Measurements from ENCODE around the gene STX2. TPM values are rescaled to one million over a fixed set of nuclear protein-coding genes. Genes with fewer than 3 reads are reported as not detected.
A peak's percentile ranks its signal among the peaks of the same experiment; 100 is the strongest.
"Not testable (repeated sequence)": the region's sequence is repeated elsewhere in the genome, so short reads cannot be mapped to it uniquely, and the experiment has no call there.

STX2 gene
- total RNA-seq, 1 donor from 2014 or later: 17.4 TPM

DNA sequence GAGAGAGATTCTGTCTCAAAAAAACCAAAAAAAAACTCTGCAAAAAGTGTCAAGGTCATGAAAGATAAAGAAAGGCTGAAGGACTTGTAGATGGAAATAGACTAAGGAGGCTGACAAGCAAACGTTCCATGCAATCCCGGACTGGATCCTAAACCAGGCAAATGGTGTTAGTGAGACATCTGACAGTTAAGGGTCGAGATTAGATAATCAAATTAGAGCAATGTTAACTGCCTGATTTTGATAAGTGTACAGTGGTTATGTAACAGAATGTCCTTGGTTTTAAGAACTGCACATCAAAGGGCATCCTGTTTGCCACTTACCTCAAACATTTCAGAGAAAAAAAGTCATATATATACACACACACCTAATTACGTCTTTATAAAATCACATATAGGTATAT lies 29.4 kb upstream of the STX2 start:
- no peak overlapping the region for H3K27ac Mint-ChIP-seq (ENCODE audit: unreplicated experiment)
- no peaks in the 10 kb centered on the region for H3K9me3 Mint-ChIP-seq (ENCODE audit: unreplicated experiment)
- peaks cover 8% of the 10 kb centered on the region for H3K36me3 Mint-ChIP-seq (ENCODE audit: low read depth, unreplicated experiment)
- H3K27me3 Mint-ChIP-seq (ENCODE audit: unreplicated experiment): peaks cover 9% of the 10 kb centered on the region
- TF ChIP-seq, protein P1, sequence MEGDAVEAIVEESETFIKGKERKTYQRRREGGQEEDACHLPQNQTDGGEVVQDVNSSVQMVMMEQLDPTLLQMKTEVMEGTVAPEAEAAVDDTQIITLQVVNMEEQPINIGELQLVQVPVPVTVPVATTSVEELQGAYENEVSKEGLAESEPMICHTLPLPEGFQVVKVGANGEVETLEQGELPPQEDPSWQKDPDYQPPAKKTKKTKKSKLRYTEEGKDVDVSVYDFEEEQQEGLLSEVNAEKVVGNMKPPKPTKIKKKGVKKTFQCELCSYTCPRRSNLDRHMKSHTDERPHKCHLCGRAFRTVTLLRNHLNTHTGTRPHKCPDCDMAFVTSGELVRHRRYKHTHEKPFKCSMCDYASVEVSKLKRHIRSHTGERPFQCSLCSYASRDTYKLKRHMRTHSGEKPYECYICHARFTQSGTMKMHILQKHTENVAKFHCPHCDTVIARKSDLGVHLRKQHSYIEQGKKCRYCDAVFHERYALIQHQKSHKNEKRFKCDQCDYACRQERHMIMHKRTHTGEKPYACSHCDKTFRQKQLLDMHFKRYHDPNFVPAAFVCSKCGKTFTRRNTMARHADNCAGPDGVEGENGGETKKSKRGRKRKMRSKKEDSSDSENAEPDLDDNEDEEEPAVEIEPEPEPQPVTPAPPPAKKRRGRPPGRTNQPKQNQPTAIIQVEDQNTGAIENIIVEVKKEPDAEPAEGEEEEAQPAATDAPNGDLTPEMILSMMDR (IDR thresholded peaks at IDR 0.05; ENCODE audit: unreplicated experiment): no peak
- DNase-seq (ENCODE audit: low spot score): no peak
- peaks cover 8% of the 10 kb centered on the region for H3K4me1 Mint-ChIP-seq (ENCODE audit: unreplicated experiment)
- no peak overlapping the region for H3K4me3 Mint-ChIP-seq (ENCODE audit: unreplicated experiment)

DNA sequence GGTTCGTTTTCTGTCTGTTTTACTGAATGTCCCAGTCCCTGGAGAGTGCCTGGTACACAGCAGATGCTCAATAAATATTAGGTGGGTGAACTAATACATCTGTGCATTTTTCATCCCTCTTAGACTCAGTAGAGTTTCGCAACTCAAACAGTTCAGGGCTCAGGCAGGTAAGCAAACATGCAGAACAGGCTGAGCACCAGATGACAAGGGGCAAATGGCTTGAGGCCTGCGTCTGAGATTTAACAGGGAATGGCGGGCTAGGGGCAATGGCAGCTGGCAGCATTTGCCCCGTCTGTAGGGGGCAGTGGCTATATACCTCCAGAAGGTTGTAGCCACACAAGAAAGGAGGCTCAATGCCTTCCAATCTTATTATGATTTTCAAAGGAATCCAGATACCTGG lies 24.2 kb upstream of the STX2 start:
- H3K9me3 Mint-ChIP-seq (ENCODE audit: unreplicated experiment): no peaks in the 10 kb centered on the region
- H3K27me3 Mint-ChIP-seq (ENCODE audit: unreplicated experiment): peaks cover 1% of the 10 kb centered on the region
- TF ChIP-seq, protein P1 (IDR thresholded peaks at IDR 0.05; ENCODE audit: unreplicated experiment): peak; percentile 16
- no peaks in the 10 kb centered on the region for H3K4me1 Mint-ChIP-seq (ENCODE audit: unreplicated experiment)
- no peaks in the 10 kb centered on the region for H3K36me3 Mint-ChIP-seq (ENCODE audit: low read depth, unreplicated experiment)
- H3K27ac Mint-ChIP-seq (ENCODE audit: unreplicated experiment): no peak overlapping the region
- DNase-seq (ENCODE audit: low spot score): no peak
- H3K4me3 Mint-ChIP-seq (ENCODE audit: unreplicated experiment): peak overlapping the region; percentile 65

DNA sequence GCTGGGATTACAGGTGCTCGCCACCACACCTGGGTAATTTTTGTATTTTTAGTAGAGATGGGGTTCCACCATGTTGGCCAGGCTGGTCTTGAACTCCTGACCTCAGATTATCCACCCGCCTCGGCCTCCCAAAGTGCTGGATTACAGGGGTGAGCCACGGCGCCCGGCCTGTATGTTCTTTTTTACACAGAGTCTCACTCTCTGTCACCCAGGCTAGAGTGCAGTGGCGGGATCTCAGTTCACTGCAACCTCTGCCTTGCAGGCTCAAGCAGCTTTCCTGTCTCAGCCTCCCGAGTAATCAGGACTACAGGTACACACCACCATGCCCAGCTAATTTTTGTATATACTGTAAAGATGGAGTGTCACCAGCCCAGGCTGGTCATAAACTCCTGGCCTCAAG lies 23.7 kb upstream of the STX2 start:
- H3K4me1 Mint-ChIP-seq (ENCODE audit: unreplicated experiment); H3K27me3 Mint-ChIP-seq (ENCODE audit: unreplicated experiment); H3K4me3 Mint-ChIP-seq (ENCODE audit: unreplicated experiment); H3K9me3 Mint-ChIP-seq (ENCODE audit: unreplicated experiment); DNase-seq (ENCODE audit: low spot score); H3K27ac Mint-ChIP-seq (ENCODE audit: unreplicated experiment); H3K36me3 Mint-ChIP-seq (ENCODE audit: low read depth, unreplicated experiment): not testable (repeated sequence)

DNA sequence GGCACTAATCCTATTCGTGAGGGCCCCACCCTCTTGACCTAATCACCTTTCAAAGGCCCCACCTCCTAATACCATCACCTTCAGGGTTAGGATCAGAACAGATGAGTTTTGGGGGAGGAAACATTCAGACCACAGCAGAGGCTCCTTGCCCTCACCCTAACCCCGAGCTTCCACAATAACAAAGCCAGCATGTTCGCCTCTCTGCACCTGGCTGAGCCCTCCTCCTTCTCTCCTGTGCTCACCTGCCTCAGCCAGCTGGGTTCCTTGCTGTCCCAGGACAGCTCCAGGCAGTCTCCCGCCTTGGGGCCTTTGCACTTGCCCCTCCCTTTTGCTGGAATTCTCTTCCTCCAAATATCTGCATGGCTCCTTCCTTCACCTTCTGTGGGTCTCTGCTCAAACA lies 23.1 kb upstream of the STX2 start:
- H3K9me3 Mint-ChIP-seq (ENCODE audit: unreplicated experiment): peaks cover under 1% of the 10 kb centered on the region
- H3K4me1 Mint-ChIP-seq (ENCODE audit: unreplicated experiment): no peaks in the 10 kb centered on the region
- no peak for DNase-seq (ENCODE audit: low spot score)
- peaks cover 1% of the 10 kb centered on the region for H3K27me3 Mint-ChIP-seq (ENCODE audit: unreplicated experiment)
- no peak overlapping the region for H3K27ac Mint-ChIP-seq (ENCODE audit: unreplicated experiment)
- H3K4me3 Mint-ChIP-seq (ENCODE audit: unreplicated experiment): no peak overlapping the region
- TF ChIP-seq, protein P1 (IDR thresholded peaks at IDR 0.05; ENCODE audit: unreplicated experiment): no peak
- H3K36me3 Mint-ChIP-seq (ENCODE audit: low read depth, unreplicated experiment): no peaks in the 10 kb centered on the region

DNA sequence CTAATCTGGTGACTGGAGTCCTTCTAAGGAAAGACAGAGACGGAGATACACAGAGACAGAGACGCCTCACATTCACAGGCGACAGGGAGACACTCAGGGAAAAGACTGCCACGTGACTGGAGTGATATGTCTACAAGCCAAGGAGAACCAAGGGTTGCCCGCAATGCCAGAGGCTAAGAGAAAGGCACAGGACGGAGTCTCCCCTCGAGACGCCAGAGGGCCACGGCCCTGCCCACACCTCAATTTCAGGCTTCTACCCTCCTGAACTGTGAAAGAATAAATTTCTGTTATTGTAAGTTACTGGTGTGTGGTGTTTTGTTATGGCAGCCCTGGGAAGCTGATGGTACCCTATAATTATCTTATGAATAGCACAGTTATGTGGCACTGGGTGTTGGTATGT lies 21.3 kb upstream of the STX2 start:
- no peaks in the 10 kb centered on the region for H3K36me3 Mint-ChIP-seq (ENCODE audit: low read depth, unreplicated experiment)
- no peaks in the 10 kb centered on the region for H3K4me1 Mint-ChIP-seq (ENCODE audit: unreplicated experiment)
- TF ChIP-seq, protein P1 (IDR thresholded peaks at IDR 0.05; ENCODE audit: unreplicated experiment): no peak
- DNase-seq (ENCODE audit: low spot score): no peak
- H3K27ac Mint-ChIP-seq (ENCODE audit: unreplicated experiment): no peak overlapping the region
- peaks cover 5% of the 10 kb centered on the region for H3K9me3 Mint-ChIP-seq (ENCODE audit: unreplicated experiment)
- no peak overlapping the region for H3K4me3 Mint-ChIP-seq (ENCODE audit: unreplicated experiment)
- H3K27me3 Mint-ChIP-seq (ENCODE audit: unreplicated experiment): no peaks in the 10 kb centered on the region

DNA sequence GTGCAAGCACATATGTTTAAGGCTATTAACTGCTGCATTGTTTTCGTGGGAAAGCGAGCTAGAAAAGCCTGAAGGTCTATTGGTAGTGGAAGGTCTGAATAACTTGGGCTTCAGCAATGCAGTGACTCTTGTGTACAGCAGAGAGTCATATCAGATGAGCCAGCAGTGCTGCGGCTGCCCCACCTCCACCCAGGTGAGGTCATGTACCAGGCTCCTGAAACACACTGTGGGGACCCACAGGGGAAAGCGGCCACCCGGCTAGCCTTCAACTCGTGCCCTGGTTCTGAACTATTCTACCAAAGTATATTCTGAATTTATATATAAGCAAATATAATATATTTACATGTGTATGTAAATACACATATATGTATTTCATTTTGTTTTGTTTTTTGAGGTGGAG lies 20.1 kb upstream of the STX2 start:
- no peak for DNase-seq (ENCODE audit: low spot score)
- H3K36me3 Mint-ChIP-seq (ENCODE audit: low read depth, unreplicated experiment): no peaks in the 10 kb centered on the region
- no peak overlapping the region for H3K4me3 Mint-ChIP-seq (ENCODE audit: unreplicated experiment)
- H3K27ac Mint-ChIP-seq (ENCODE audit: unreplicated experiment): no peak overlapping the region
- H3K27me3 Mint-ChIP-seq (ENCODE audit: unreplicated experiment): no peaks in the 10 kb centered on the region
- TF ChIP-seq, protein P1 (IDR thresholded peaks at IDR 0.05; ENCODE audit: unreplicated experiment): no peak
- H3K4me1 Mint-ChIP-seq (ENCODE audit: unreplicated experiment): no peaks in the 10 kb centered on the region
- H3K9me3 Mint-ChIP-seq (ENCODE audit: unreplicated experiment): peaks cover 5% of the 10 kb centered on the region
